ENCODE data around the gene ZNF236. TPM values are rescaled to one million over a fixed set of nuclear protein-coding genes. Genes with fewer than 3 reads are reported as not detected.

The ZNF236 gene
- total RNA-seq, 1 donor from 2014 or later = 13.3 TPM

GRCh38 chr18:76873713-76874112 lies 51.4 kb downstream of the ZNF236 start:
- Mint-ChIP-seq H3K27me3 (ENCODE audit: low read depth, unreplicated experiment) (no peaks in the 10 kb centered on the region), H3K4me1 (ENCODE audit: low read depth, unreplicated experiment) (peaks cover 5% of the 10 kb centered on the region), H3K27ac (ENCODE audit: unreplicated experiment) (no peak overlapping the region), H3K9me3 (ENCODE audit: unreplicated experiment) (peaks cover 3% of the 10 kb centered on the region), H3K36me3 (ENCODE audit: low read depth, unreplicated experiment) (peaks cover 3% of the 10 kb centered on the region), H3K4me3 (ENCODE audit: unreplicated experiment) (no peak overlapping the region)
- FAIRE-seq (no peak), DNase-seq (ENCODE audit: low read depth) (no peak)
- Histone ChIP-seq H3K27ac (ENCODE audit: low read depth, low read length) (no peak overlapping the region), H3K27me3 (ENCODE audit: insufficient read depth, low read length) (no peaks in the 10 kb centered on the region), H3K79me2 (ENCODE audit: insufficient read depth, low read length) (no peaks in the 10 kb centered on the region), H3K4me2 (ENCODE audit: low read length) (no peak overlapping the region), H2AFZ (ENCODE audit: low read depth, low read length) (no peak overlapping the region), H3K9ac (ENCODE audit: low read length) (no peak overlapping the region), H3K4me3 (ENCODE audit: insufficient read depth, low read depth, low read length) (no peak overlapping the region), H3K4me1 (ENCODE audit: insufficient read depth, low read length) (no peaks in the 10 kb centered on the region), H3K36me3 (ENCODE audit: insufficient read depth, low read length) (peaks cover 11% of the 10 kb centered on the region), H3K9me3 (ENCODE audit: insufficient read depth, low read depth, low read length) (no peaks in the 10 kb centered on the region), H4K20me1 (ENCODE audit: insufficient read depth, low read length) (peaks cover 18% of the 10 kb centered on the region)
- TF ChIP-seq CTCF (IDR thresholded peaks at IDR 0.05; ENCODE audit: insufficient read depth, low read depth, low read length) (no peak), EZH2 (IDR thresholded peaks at IDR 0.05; ENCODE audit: insufficient read depth, low read length) (no peak)

- peaks cover 3% of the 10 kb centered on the region for H3K9me3 Mint-ChIP-seq (ENCODE audit: unreplicated experiment)
- peaks cover 11% of the 10 kb centered on the region for H3K36me3 ChIP-seq (ENCODE audit: insufficient read depth, low read length)
- H3K36me3 Mint-ChIP-seq (ENCODE audit: low read depth, unreplicated experiment) = peaks cover 3% of the 10 kb centered on the region
- H3K9me3 ChIP-seq (ENCODE audit: insufficient read depth, low read depth, low read length) = no peaks in the 10 kb centered on the region
- no peak overlapping the region for H3K4me3 ChIP-seq (ENCODE audit: insufficient read depth, low read depth, low read length)
- TF ChIP-seq EZH2 (IDR thresholded peaks at IDR 0.05; ENCODE audit: insufficient read depth, low read length) (no peak), CTCF (IDR thresholded peaks at IDR 0.05; ENCODE audit: insufficient read depth, low read depth, low read length) (no peak)
- H3K79me2 ChIP-seq (ENCODE audit: insufficient read depth, low read length) = no peaks in the 10 kb centered on the region
- H2AFZ ChIP-seq (ENCODE audit: low read depth, low read length) = no peak overlapping the region
- H3K27me3 Mint-ChIP-seq (ENCODE audit: low read depth, unreplicated experiment) = no peaks in the 10 kb centered on the region
- H3K9ac ChIP-seq (ENCODE audit: low read length) = no peak overlapping the region
- H3K4me1 ChIP-seq (ENCODE audit: insufficient read depth, low read length) = no peaks in the 10 kb centered on the region
- DNase-seq (ENCODE audit: low read depth) = no peak
- no peak for FAIRE-seq
- H3K27me3 ChIP-seq (ENCODE audit: insufficient read depth, low read length) = no peaks in the 10 kb centered on the region
- H3K27ac ChIP-seq (ENCODE audit: low read depth, low read length) = no peak overlapping the region
- peaks cover 18% of the 10 kb centered on the region for H4K20me1 ChIP-seq (ENCODE audit: insufficient read depth, low read length)
- no peak overlapping the region for H3K27ac Mint-ChIP-seq (ENCODE audit: unreplicated experiment)
- H3K4me1 Mint-ChIP-seq (ENCODE audit: low read depth, unreplicated experiment) = peaks cover 5% of the 10 kb centered on the region
- H3K4me2 ChIP-seq (ENCODE audit: low read length) = no peak overlapping the region
- H3K4me3 Mint-ChIP-seq (ENCODE audit: unreplicated experiment) = no peak overlapping the region
These were observed 52.5 kb downstream of the ZNF236 start for GRCh38 chr18:76874642-76875389.
